ENCODE data around the gene CAND2. TPM values are rescaled to one million over a fixed set of nuclear protein-coding genes. Genes with fewer than 3 reads are reported as not detected.

CAND2 gene
- total and polyA plus RNA-seq, 4 donors, result 0.38 to 1.6 (median 0.92) TPM

GRCh38 chr3:12750223-12750622, 46.3 kb upstream of the CAND2 start:
- 56% methylated on average over 3 of the region's 3 CpGs for WGBS

GRCh38 chr3:12750658-12751071, 45.8 kb upstream of the CAND2 start:
- WGBS, result 84% methylated on average over 4 of the region's 4 CpGs
- Histone ChIP-seq H3K9me3 (ENCODE audit: control insufficient read depth in 4 of 4, low read length in 3 of 4) (no peaks in the 10 kb centered on the region), H3K4me3 (ENCODE audit: low read depth in 1 of 3, low read length in 3 of 3) (no peak overlapping the region), H3K36me3 (ENCODE audit: control insufficient read depth in 4 of 4, insufficient read depth in 3 of 4, low read depth in 1 of 4, low read length in 3 of 4) (no peaks in the 10 kb centered on the region), H3K27ac (ENCODE audit: low read depth in 1 of 2, low read length in 2 of 2) (no peak overlapping the region), H3K27me3 (ENCODE audit: control insufficient read depth in 4 of 4, insufficient read depth in 4 of 4, low read length in 3 of 4) (no peaks in the 10 kb centered on the region), H3K9ac (ENCODE audit: low read depth in 1 of 2, low read length in 2 of 2) (no peak overlapping the region), H3K4me1 (ENCODE audit: control insufficient read depth in 4 of 4, insufficient read depth in 4 of 4, low read length in 3 of 4) (no peaks in the 10 kb centered on the region)
- no peak for DNase-seq (ENCODE audit: low spot score)
- TF ChIP-seq REST (IDR thresholded peaks at IDR 0.05) (no peak), FOXA1 (IDR thresholded peaks at IDR 0.05) (no peak), HNF4G (IDR thresholded peaks at IDR 0.05) (no peak), GABPA (IDR thresholded peaks at IDR 0.05 in 1 of 2, conservative IDR thresholded peaks at IDR 0.05 in 1 of 2) (no peak), NR2F2 (IDR thresholded peaks at IDR 0.05) (no peak), EGR1 (IDR thresholded peaks at IDR 0.05; ENCODE audit: low read depth in 2 of 2) (no peak), FOXA2 (IDR thresholded peaks at IDR 0.05) (no peak), YY1 (IDR thresholded peaks at IDR 0.05) (no peak), RAD21 (IDR thresholded peaks at IDR 0.05) (no peak), MAX (IDR thresholded peaks at IDR 0.05) (no peak), SP1 (IDR thresholded peaks at IDR 0.05) (no peak), RXRA (IDR thresholded peaks at IDR 0.05) (no peak)

More at GRCh38 chr3:12750223-12750622, 46.3 kb upstream of the CAND2 start:
- Histone ChIP-seq H3K27ac (ENCODE audit: low read depth in 1 of 2, low read length in 2 of 2) (no peak overlapping the region), H3K9me3 (ENCODE audit: control insufficient read depth in 4 of 4, low read length in 3 of 4) (no peaks in the 10 kb centered on the region), H3K27me3 (ENCODE audit: control insufficient read depth in 4 of 4, insufficient read depth in 4 of 4, low read length in 3 of 4) (no peaks in the 10 kb centered on the region), H3K4me1 (ENCODE audit: control insufficient read depth in 4 of 4, insufficient read depth in 4 of 4, low read length in 3 of 4) (no peaks in the 10 kb centered on the region), H3K36me3 (ENCODE audit: control insufficient read depth in 4 of 4, insufficient read depth in 3 of 4, low read depth in 1 of 4, low read length in 3 of 4) (no peaks in the 10 kb centered on the region), H3K4me3 (ENCODE audit: low read depth in 1 of 3, low read length in 3 of 3) (no peak overlapping the region), H3K9ac (ENCODE audit: low read depth in 1 of 2, low read length in 2 of 2) (no peak overlapping the region)
- no peak for TF ChIP-seq NR2F2 (IDR thresholded peaks at IDR 0.05)
- TF ChIP-seq YY1 (IDR thresholded peaks at IDR 0.05), result peak; percentile 39
- no peak for TF ChIP-seq MAX (IDR thresholded peaks at IDR 0.05)
- no peak for DNase-seq (ENCODE audit: low spot score)

- H3K27me3 ChIP-seq (ENCODE audit: control insufficient read depth in 4 of 4, insufficient read depth in 4 of 4, low read length in 3 of 4), result no peaks in the 10 kb centered on the region
- H3K4me1 ChIP-seq (ENCODE audit: control insufficient read depth in 4 of 4, insufficient read depth in 4 of 4, low read length in 3 of 4), result no peaks in the 10 kb centered on the region
- no peak overlapping the region for H3K9ac ChIP-seq (ENCODE audit: low read depth in 1 of 2, low read length in 2 of 2)
- H3K27ac ChIP-seq (ENCODE audit: low read depth in 1 of 2, low read length in 2 of 2), result no peak overlapping the region
- TF ChIP-seq TAF1 (conservative IDR thresholded peaks at IDR 0.05) (no peak), JUND (IDR thresholded peaks at IDR 0.05) (no peak), ATF3 (IDR thresholded peaks at IDR 0.05) (no peak), MAX (IDR thresholded peaks at IDR 0.05) (no peak), RXRA (IDR thresholded peaks at IDR 0.05) (no peak), NR2F2 (IDR thresholded peaks at IDR 0.05) (no peak), EGR1 (IDR thresholded peaks at IDR 0.05; ENCODE audit: low read depth in 2 of 2) (no peak), FOXA2 (IDR thresholded peaks at IDR 0.05) (no peak)
- no peak overlapping the region for H3K4me3 ChIP-seq (ENCODE audit: low read depth in 1 of 3, low read length in 3 of 3)
- H3K36me3 ChIP-seq (ENCODE audit: control insufficient read depth in 4 of 4, insufficient read depth in 3 of 4, low read depth in 1 of 4, low read length in 3 of 4), result no peaks in the 10 kb centered on the region
- DNase-seq (ENCODE audit: low spot score), result no peak
- no peaks in the 10 kb centered on the region for H3K9me3 ChIP-seq (ENCODE audit: control insufficient read depth in 4 of 4, low read length in 3 of 4)
- WGBS, result 94% methylated on average over 5 of the region's 5 CpGs
Observed at GRCh38 chr3:12751571-12751970, 44.9 kb upstream of the CAND2 start.

Measured in liver (tissue), 9 donors.